H1 (cell line): Measurements from ENCODE around the gene SLC12A7. TPM values are rescaled to one million over a fixed set of nuclear protein-coding genes. Genes with fewer than 3 reads are reported as not detected.

Experiments used
- CTCF ChIA-PET: fragments of 300-600 bp; sonication (Branson Sonifier 250); formaldehyde crosslinking; loops from one replicate; lab custom pipeline; 2021; ENCODE audit not compliant: partially characterized antibody; lab: Charles Lee
- POLR2A ChIA-PET: fragments of 300-600 bp; sonication (Branson Sonifier 250); formaldehyde crosslinking; loops from one replicate; lab custom pipeline; 2021; ENCODE audit warnings: inconsistent platforms; ENCODE audit not compliant: partially characterized antibody; lab: Charles Lee
- DNase-seq, 2 experiments: peaks; one replicate each; pipeline versions ENCODE4 v3.0.0 to v3.0.0-alpha.2; 2010 to 2022; ENCODE audit warnings: low spot score in 2 of 2, low read depth in 1 of 2, mixed read lengths in 1 of 2
- FAIRE-seq: peaks from 2 replicates; lab custom pipeline; 2011; peaks lifted over from hg19 to GRCh38; lab: Jason Lieb, UNC
- H2AFZ ChIP-seq: 2 replicates; pipeline ENCODE4 v1.8.1; 2012; ENCODE audit warnings: low read length, inconsistent platforms
- H2AK5ac ChIP-seq: 2 replicates; pipeline ENCODE4 v1.6.1; 2013; ENCODE audit warnings: low read depth, low read length
- H2BK120ac ChIP-seq: replicated peaks from 2 replicates; pipeline ENCODE3; 2013; ENCODE audit warnings: low read depth, low read length, inconsistent platforms
- H2BK12ac ChIP-seq: 2 replicates; pipeline ENCODE4 v1.6.1; 2013; ENCODE audit warnings: low read depth, low read length
- H2BK15ac ChIP-seq: 2 replicates; pipeline ENCODE4 v1.6.1; 2013; ENCODE audit warnings: low read length
- H2BK20ac ChIP-seq: 2 replicates; pipeline ENCODE4 v1.6.1; 2013; ENCODE audit warnings: low read length
- H2BK5ac ChIP-seq: 2 replicates; pipeline ENCODE4 v1.6.1; 2013; ENCODE audit warnings: low read depth, low read length
- H3K14ac ChIP-seq: 2 replicates; pipeline ENCODE4 v1.6.1; 2013; ENCODE audit warnings: inconsistent platforms; ENCODE audit not compliant: insufficient read length
- H3K18ac ChIP-seq: 2 replicates; pipeline ENCODE4 v1.6.1; 2013; ENCODE audit warnings: low read length; ENCODE audit errors: extremely low read depth
- H3K23ac ChIP-seq: 2 replicates; pipeline ENCODE4 v1.6.1; 2013; ENCODE audit warnings: inconsistent platforms; ENCODE audit not compliant: insufficient read length
- H3K23me2 ChIP-seq: 2 replicates; pipeline ENCODE4 v1.6.1; 2013; ENCODE audit warnings: low read depth, low read length
- H3K27ac ChIP-seq: 2 replicates; pipeline ENCODE4 v1.6.1; 2011; ENCODE audit warnings: low read depth, low read length, inconsistent platforms
- H3K27me3 ChIP-seq, 4 experiments: replicated peaks in 1 of 4; 1 replicate in 1 of 4; 2 replicates in 3 of 4; pipeline versions ENCODE4 v1.6.1 to v1.8.1; 2011 to 2013; ENCODE audit warnings: low read length in 3 of 4, mild to moderate bottlenecking in 3 of 4, inconsistent platforms in 2 of 4, mixed read lengths in 2 of 4, moderate library complexity in 1 of 4; ENCODE audit not compliant: control insufficient read depth in 3 of 4, insufficient read depth in 3 of 4; ENCODE audit errors: extremely low read depth in 1 of 4
- H3K36me3 ChIP-seq, 4 experiments: 2 replicates each; pipeline versions ENCODE4 v1.6.1 to v1.8.1; 2011 to 2013; ENCODE audit warnings: mild to moderate bottlenecking in 4 of 4, low read length in 3 of 4, moderate library complexity in 2 of 4, control low read depth in 1 of 4, inconsistent platforms in 1 of 4; ENCODE audit not compliant: insufficient read depth in 4 of 4, control insufficient read depth in 2 of 4
- H3K4ac ChIP-seq: replicated peaks from 2 replicates; pipeline ENCODE3; 2013; ENCODE audit warnings: low read length, low read depth, mixed read lengths, inconsistent platforms; ENCODE audit not compliant: insufficient read length
- H3K4me1 ChIP-seq, 4 experiments: replicated peaks in 1 of 4; 1 replicate in 1 of 4; 2 replicates in 3 of 4; pipeline versions ENCODE4 v1.6.1 to v1.8.1; 2011 to 2013; ENCODE audit warnings: low read length in 3 of 4, inconsistent platforms in 2 of 4, mixed read lengths in 1 of 4; ENCODE audit not compliant: insufficient read depth in 4 of 4, control insufficient read depth in 3 of 4
- H3K4me2 ChIP-seq, 2 experiments: 2 replicates each; pipeline versions ENCODE4 v1.6.1 to v1.8.1; 2011 to 2013; ENCODE audit warnings: low read depth in 2 of 2, low read length in 2 of 2, control low read depth in 1 of 2, inconsistent platforms in 1 of 2, mild to moderate bottlenecking in 1 of 2; ENCODE audit not compliant: insufficient read depth in 1 of 2
- H3K4me3 ChIP-seq, 4 experiments: fragments of 200-600, 300-600 bp in 1 of 4; sonication (generic), shearing (Covaris generic), sonication (Bioruptor Twin) in 1 of 4; 2 replicates each; pipeline versions ENCODE4 v1.5.1 to v1.8.1; 2011 to 2016; ENCODE audit warnings: low read length in 4 of 4, low read depth in 3 of 4, control low read depth in 2 of 4, inconsistent platforms in 2 of 4, mild to moderate bottlenecking in 2 of 4, mixed read lengths in 1 of 4, moderate library complexity in 1 of 4; ENCODE audit not compliant: insufficient read depth in 2 of 4; ENCODE audit errors: extremely low read depth in 1 of 4
- H3K56ac ChIP-seq: replicated peaks from 2 replicates; pipeline ENCODE3; 2013; ENCODE audit warnings: low read depth, mild to moderate bottlenecking, mixed read lengths, low read length, inconsistent platforms; ENCODE audit not compliant: insufficient read length
- H3K79me1 ChIP-seq: 2 replicates; pipeline ENCODE4 v1.6.1; 2013; ENCODE audit warnings: low read depth, low read length, control low read depth
- H3K79me2 ChIP-seq, 2 experiments: 2 replicates each; pipeline versions ENCODE4 v1.6.1 to v1.8.1; 2012 to 2013; ENCODE audit warnings: low read length in 2 of 2, mild to moderate bottlenecking in 2 of 2, inconsistent platforms in 1 of 2; ENCODE audit not compliant: insufficient read depth in 2 of 2, control insufficient read depth in 1 of 2
- H3K9ac ChIP-seq, 4 experiments: replicated peaks in 1 of 4; 1 replicate in 1 of 4; 2 replicates in 3 of 4; pipeline versions ENCODE4 v1.6.1 to v1.8.1; 2011 to 2013; ENCODE audit warnings: low read depth in 3 of 4, low read length in 3 of 4, control low read depth in 2 of 4, mild to moderate bottlenecking in 2 of 4, moderate library complexity in 2 of 4, inconsistent platforms in 1 of 4; ENCODE audit errors: extremely low read depth in 1 of 4
- H3K9me3 ChIP-seq, 2 experiments: 2 replicates each; pipeline versions ENCODE4 v1.6.1 to v1.8.1; 2012 to 2013; ENCODE audit warnings: mild to moderate bottlenecking in 2 of 2, moderate library complexity in 2 of 2, control low read depth in 1 of 2, inconsistent platforms in 1 of 2, low read depth in 1 of 2, low read length in 1 of 2, mixed read lengths in 1 of 2; ENCODE audit not compliant: insufficient read depth in 2 of 2
- H4K20me1 ChIP-seq, 2 experiments: replicated peaks in 1 of 2; 2 replicates each; pipeline versions ENCODE3 to v1.8.1; 2011 to 2013; ENCODE audit warnings: inconsistent platforms in 2 of 2, low read length in 2 of 2, mild to moderate bottlenecking in 1 of 2; ENCODE audit not compliant: insufficient read depth in 2 of 2, control insufficient read depth in 1 of 2
- H4K5ac ChIP-seq: 2 replicates; pipeline ENCODE4 v1.6.1; 2013; ENCODE audit warnings: low read length, low read depth, mixed read lengths, inconsistent platforms; ENCODE audit not compliant: insufficient read length
- H4K8ac ChIP-seq: 2 replicates; pipeline ENCODE4 v1.8.0; 2013; ENCODE audit warnings: mild to moderate bottlenecking, moderate library complexity, low read length, inconsistent platforms; ENCODE audit not compliant: insufficient read depth; ENCODE audit errors: extremely low read depth
- H4K91ac ChIP-seq: replicated peaks from 2 replicates; pipeline ENCODE3; 2013; ENCODE audit warnings: low read length, mixed read lengths, inconsistent platforms; ENCODE audit not compliant: insufficient read length
- BACH1 ChIP-seq: IDR thresholded peaks from 2 replicates; pipeline ENCODE4 v1.6.1; 2012; ENCODE audit warnings: low read length, improper control_type of control experiment
- CEBPB ChIP-seq: IDR thresholded peaks from 2 replicates; pipeline ENCODE4 v1.6.1; 2012; ENCODE audit warnings: low read depth, low read length
- CHD1 ChIP-seq: IDR thresholded peaks from 2 replicates; pipeline ENCODE4 v1.6.1; 2012; ENCODE audit warnings: low read depth, low read length, improper control_type of control experiment
- EZH2 ChIP-seq: fragments of 200-600 bp; sonication (generic); IDR thresholded peaks from 2 replicates; pipeline ENCODE4 v1.7.1; 2012; ENCODE audit warnings: low read depth, mild to moderate bottlenecking, moderate library complexity, low read length, inconsistent platforms; ENCODE audit not compliant: severe bottlenecking
- HDAC6 ChIP-seq: IDR thresholded peaks from one replicate; pipeline ENCODE4 v1.7.1; 2012; ENCODE audit warnings: low read depth, mild to moderate bottlenecking, inconsistent platforms, low read length, moderate library complexity
- MAX ChIP-seq: IDR thresholded peaks from 2 replicates; pipeline ENCODE4 v1.6.1; 2012; ENCODE audit warnings: inconsistent platforms
- POLR2AphosphoS5 ChIP-seq: IDR thresholded peaks from 2 replicates; pipeline ENCODE4 v1.6.1; 2011; ENCODE audit warnings: low read depth, low read length
- RAD21 ChIP-seq, 2 experiments: IDR thresholded peaks in 1 of 2; conservative IDR thresholded peaks in 1 of 2; 2 replicates each; pipeline ENCODE4 v1.6.1; 2011; ENCODE audit warnings: low read depth in 2 of 2, low read length in 2 of 2, improper control_type of control experiment in 1 of 2, inconsistent platforms in 1 of 2, mild to moderate bottlenecking in 1 of 2, moderate library complexity in 1 of 2
- RXRA ChIP-seq: IDR thresholded peaks from 2 replicates; pipeline ENCODE4 v1.6.1; 2011; ENCODE audit warnings: low read depth, mild to moderate bottlenecking, low read length, moderate library complexity; ENCODE audit not compliant: insufficient read depth
- SIRT6 ChIP-seq: IDR thresholded peaks from one replicate; pipeline ENCODE4 v1.7.1; 2012; ENCODE audit warnings: low read length, inconsistent platforms
- SP2 ChIP-seq: IDR thresholded peaks from 2 replicates; pipeline ENCODE4 v1.6.1; 2012; ENCODE audit warnings: mild to moderate bottlenecking, low read length, inconsistent platforms
- TAF1 ChIP-seq: IDR thresholded peaks from 2 replicates; pipeline ENCODE4 v1.6.1; 2011; ENCODE audit warnings: mild to moderate bottlenecking, low read depth, low read length
- TBP ChIP-seq: IDR thresholded peaks from 2 replicates; pipeline ENCODE4 v1.6.1; 2011; ENCODE audit warnings: low read depth, low read length, improper control_type of control experiment
- YY1 ChIP-seq: IDR thresholded peaks from 2 replicates; pipeline ENCODE4 v1.6.1; 2011; ENCODE audit warnings: low read depth, mild to moderate bottlenecking, low read length
- WGBS, 2 experiments: shearing (Covaris generic) in 1 of 2; methylation state at CpG; one replicate each; pipeline versions ENCODE4 v1.1.6 to v1.1.7; 2013 to 2015; ENCODE audit warnings: low lambda C conversion rate in 2 of 2, mixed read lengths in 2 of 2, inconsistent platforms in 1 of 2, low coverage in 1 of 2, missing lambda C conversion rate in 1 of 2; ENCODE audit not compliant: insufficient replicate concordance in 2 of 2, insufficient coverage in 1 of 2, insufficient read length in 1 of 2; ENCODE audit errors: extremely low coverage in 1 of 2, missing lambda C conversion rate in 1 of 2; 5-methylcytosine and 5-hydroxymethylcytosine counted together
- polyA plus RNA-seq, 7 experiments: library from polyadenylated mRNA; depleted of rRNA in 3 of 7; stranded (reverse) in 5 of 7; unstranded in 2 of 7; fragments of >200 nt in 5 of 7; fragments of 200-250 nt in 2 of 7; gene quantifications; 1 replicate in 5 of 7; 2 replicates in 1 of 7; 4 replicates in 1 of 7; pipeline versions ENCODE4 v1.2.1 to v1.2.3, GENCODE V29; 2011 to 2013; ENCODE audit warnings: missing spikeins in 2 of 7, mixed read lengths in 2 of 7
- total RNA-seq: library from RNA; stranded (reverse); fragmentation: NEBNext Ultra II Directional; extraction: Animal tissue kit (Norgen Biotek cat#: 25700); gene quantifications from 2 replicates; pipeline ENCODE4 v1.2.1, GENCODE V29; 2021

Gene SLC12A7
- total and polyA plus RNA-seq, 2 of the 8 experiments (the other 6 are each of a cell fraction or from before 2014, with no cell fraction given) = 23.5 to 39.7 TPM

GRCh38 chr5:1031306-1031959 is 80.4 kb downstream of the SLC12A7 start:
- no peaks in the 10 kb centered on the region for H3K27me3 ChIP-seq
- no peak overlapping the region for H2AK5ac ChIP-seq
- H2BK15ac ChIP-seq = no peak overlapping the region
- H3K9me3 ChIP-seq = no peaks in the 10 kb centered on the region
- H4K8ac ChIP-seq = no peak overlapping the region; the same call in 1 of the 2 replicates
- 87% methylated on average over 19 of the region's 19 CpGs; no CpG with 5 or more reads in 1 of the 2 experiments for WGBS, 2 experiments
- no peak overlapping the region for H2BK120ac ChIP-seq
- peaks cover 1% of the 10 kb centered on the region; the same call in 1 of the 2 replicates for H3K23me2 ChIP-seq
- no peak overlapping the region for H2BK12ac ChIP-seq
- H3K23ac ChIP-seq = no peak overlapping the region
- no peak overlapping the region for H3K4ac ChIP-seq
- no peak for FAIRE-seq
- no peak overlapping the region for H2BK5ac ChIP-seq
- ChIA-PET POLR2A (no interaction called here), CTCF (interaction anchor here (0.9 to 3.5 kb wide), 5 partner anchors 12 to 143 kb away, joined by 3 to 16 read pairs (median 4); partner anchors contain the start of gene NKD2)
- no peak overlapping the region for H3K9ac ChIP-seq
- peaks cover 0 to 2% of the 10 kb centered on the region in 2 experiments for H4K20me1 ChIP-seq
- peaks cover 0 to 3% (median 1%) of the 10 kb centered on the region in 4 experiments; a peak in 3 of 7 replicates for H3K4me1 ChIP-seq
- no peak overlapping the region for H3K18ac ChIP-seq
- no peak overlapping the region for H2AFZ ChIP-seq
- no peaks in the 10 kb centered on the region for H3K36me3 ChIP-seq
- H4K5ac ChIP-seq = no peak overlapping the region
- no peak overlapping the region for H2BK20ac ChIP-seq
- H3K79me1 ChIP-seq = no peaks in the 10 kb centered on the region
- H3K14ac ChIP-seq = no peak overlapping the region
- no peak overlapping the region for H3K4me3 ChIP-seq
- no peak for DNase-seq
- no peak overlapping the region for H4K91ac ChIP-seq
- no peaks in the 10 kb centered on the region for H3K79me2 ChIP-seq
- H3K4me2 ChIP-seq = no peak overlapping the region
- H3K56ac ChIP-seq = no peak overlapping the region
- H3K27ac ChIP-seq = no peak overlapping the region
- TF ChIP-seq YY1 = no peak
- TF ChIP-seq RAD21 (IDR thresholded peaks at IDR 0.05 in 1 of 2, conservative IDR thresholded peaks at IDR 0.05 in 1 of 2; ENCODE audit: low read depth in 2 of 2, low read length in 2 of 2) = no peak
- no peak for TF ChIP-seq HDAC6
- TF ChIP-seq SP2 = no peak
- no peak for TF ChIP-seq TAF1
- TF ChIP-seq RXRA = no peak
- no peak for TF ChIP-seq SIRT6
- no peak for TF ChIP-seq MAX
- no peak for TF ChIP-seq CEBPB
- TF ChIP-seq CHD1 = no peak
- TF ChIP-seq BACH1 = no peak
- no peak for TF ChIP-seq POLR2AphosphoS5
- TF ChIP-seq EZH2 = no peak
- TF ChIP-seq TBP = no peak
